Measurements from ENCODE around the gene PARD6G.

- TF ChIP-seq TARDBP (IDR thresholded peaks at IDR 0.05) (no peak), CREB5 (CRISPR knock-in tag; IDR thresholded peaks at IDR 0.05) (no peak), CREB1 (IDR thresholded peaks at IDR 0.05) (no peak), CREB1 (CRISPR knock-in tag; IDR thresholded peaks at IDR 0.05) (no peak), CTCFL (IDR thresholded peaks at IDR 0.05; ENCODE audit: borderline replicate concordance, insufficient read depth, low read depth, low read length, poor library complexity, severe bottlenecking) (no peak), ZBTB49 (CRISPR knock-in tag; IDR thresholded peaks at IDR 0.05; ENCODE audit: borderline replicate concordance) (no peak), EHMT2 (IDR thresholded peaks at IDR 0.05) (no peak), FOS (IDR thresholded peaks at IDR 0.05; ENCODE audit: extremely low read depth, insufficient read length) (no peak), POLR2AphosphoS5 (IDR thresholded peaks at IDR 0.05; ENCODE audit: control insufficient read depth, insufficient read depth, low read depth, low read length) (no peak)
These were observed 87.3 kb downstream of the PARD6G start for GRCh38 chr18:80159713-80160636.
